ENCODE data around the gene GASK1A.

GRCh38 chr3:43097400-43098080 lies 118.4 kb downstream of the GASK1A start:
- TF ChIP-seq CTCF (IDR thresholded peaks at IDR 0.05), result no peak
- no peak for TF ChIP-seq POLR2A (IDR thresholded peaks at IDR 0.05)
- no peak for TF ChIP-seq POLR2AphosphoS5 (IDR thresholded peaks at IDR 0.05)
- TF ChIP-seq EP300 (IDR thresholded peaks at IDR 0.05), result no peak

Data from sigmoid colon (tissue), 4 donors.